ENCODE measurements around the gene SPTB.

SPTB gene

GRCh38 chr14:64844969-64845536, 34.7 kb downstream of the SPTB start:
- FAIRE-seq (no peak), DNase-seq (ENCODE audit: insufficient read length, low spot score) (no peak)
- no peak for TF ChIP-seq TAF1 (IDR thresholded peaks at IDR 0.05; ENCODE audit: low read depth, low read length)
- no peak for TF ChIP-seq PAX5 (IDR thresholded peaks at IDR 0.05; ENCODE audit: insufficient read depth, low read length, severe bottlenecking)
- TF ChIP-seq SPI1 (IDR thresholded peaks at IDR 0.05; ENCODE audit: low read depth, low read length), result no peak
- TF ChIP-seq POU2F2 (IDR thresholded peaks at IDR 0.05; ENCODE audit: low read depth, low read length), result no peak
- TF ChIP-seq POLR2AphosphoS5 (IDR thresholded peaks at IDR 0.05; ENCODE audit: low read depth, low read length), result no peak
- no peak for TF ChIP-seq POLR2A (IDR thresholded peaks at IDR 0.05; ENCODE audit: low read depth, low read length)

DNA sequence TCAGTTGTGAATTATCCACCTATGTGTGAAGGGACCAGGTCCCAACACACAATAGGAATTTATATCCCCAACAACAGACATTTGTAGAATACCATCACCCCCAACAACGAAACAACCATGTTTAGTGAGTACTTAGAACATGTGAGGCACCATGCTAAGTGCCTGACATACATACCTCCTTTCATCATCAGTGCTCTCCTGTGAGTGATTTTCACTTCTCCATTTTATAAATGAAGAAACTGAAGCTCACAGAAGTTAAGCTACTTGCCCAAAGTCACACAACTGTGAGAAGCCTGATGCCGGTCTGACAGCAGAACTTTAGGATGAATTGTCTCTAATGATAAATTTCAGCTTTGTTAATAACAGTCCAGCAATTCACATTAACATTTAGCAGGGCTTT, 35.4 kb downstream of the SPTB start:
- no peak for TF ChIP-seq POLR2AphosphoS5 (IDR thresholded peaks at IDR 0.05; ENCODE audit: low read depth, low read length)
- peak; percentile 97 for TF ChIP-seq SPI1 (IDR thresholded peaks at IDR 0.05; ENCODE audit: low read depth, low read length)
- peak; percentile 80 for FAIRE-seq
- no peak for DNase-seq (ENCODE audit: insufficient read length, low spot score)

- DNase-seq (ENCODE audit: insufficient read length, low spot score), result no peak
- no peak for FAIRE-seq
Measured at GRCh38 chr14:64843548-64843947, 36.2 kb downstream of the SPTB start.

GRCh38 chr14:64841772-64842750, 37.6 kb downstream of the SPTB start:
- FAIRE-seq, result no peak
- no peak for TF ChIP-seq POLR2A (IDR thresholded peaks at IDR 0.05; ENCODE audit: low read depth, low read length)
- no peak for TF ChIP-seq POLR2AphosphoS5 (IDR thresholded peaks at IDR 0.05; ENCODE audit: low read depth, low read length)
- TF ChIP-seq SPI1 (IDR thresholded peaks at IDR 0.05; ENCODE audit: low read depth, low read length), result no peak
- TF ChIP-seq POU2F2 (IDR thresholded peaks at IDR 0.05; ENCODE audit: low read depth, low read length), result no peak
- TF ChIP-seq PAX5 (IDR thresholded peaks at IDR 0.05; ENCODE audit: insufficient read depth, low read length, severe bottlenecking), result no peak
- no peak for TF ChIP-seq TAF1 (IDR thresholded peaks at IDR 0.05; ENCODE audit: low read depth, low read length)
- DNase-seq (ENCODE audit: insufficient read length, low spot score), result no peak

More at GRCh38 chr14:64843548-64843947, 36.2 kb downstream of the SPTB start:
- no peak for TF ChIP-seq SPI1 (IDR thresholded peaks at IDR 0.05; ENCODE audit: low read depth, low read length)
- no peak for TF ChIP-seq PAX5 (IDR thresholded peaks at IDR 0.05; ENCODE audit: insufficient read depth, low read length, severe bottlenecking)
- no peak for TF ChIP-seq POLR2A (IDR thresholded peaks at IDR 0.05; ENCODE audit: low read depth, low read length)
- no peak for TF ChIP-seq TAF1 (IDR thresholded peaks at IDR 0.05; ENCODE audit: low read depth, low read length)
- TF ChIP-seq POU2F2 (IDR thresholded peaks at IDR 0.05; ENCODE audit: low read depth, low read length), result no peak
- TF ChIP-seq POLR2AphosphoS5 (IDR thresholded peaks at IDR 0.05; ENCODE audit: low read depth, low read length), result no peak

- DNase-seq (ENCODE audit: insufficient read length, low spot score) (no peak), FAIRE-seq (no peak)
- TF ChIP-seq POU2F2 (IDR thresholded peaks at IDR 0.05; ENCODE audit: low read depth, low read length) (no peak), TAF1 (IDR thresholded peaks at IDR 0.05; ENCODE audit: low read depth, low read length) (no peak), PAX5 (IDR thresholded peaks at IDR 0.05; ENCODE audit: insufficient read depth, low read length, severe bottlenecking) (no peak)
Measured at GRCh38 chr14:64841121-64841651, 38.5 kb downstream of the SPTB start.

DNA sequence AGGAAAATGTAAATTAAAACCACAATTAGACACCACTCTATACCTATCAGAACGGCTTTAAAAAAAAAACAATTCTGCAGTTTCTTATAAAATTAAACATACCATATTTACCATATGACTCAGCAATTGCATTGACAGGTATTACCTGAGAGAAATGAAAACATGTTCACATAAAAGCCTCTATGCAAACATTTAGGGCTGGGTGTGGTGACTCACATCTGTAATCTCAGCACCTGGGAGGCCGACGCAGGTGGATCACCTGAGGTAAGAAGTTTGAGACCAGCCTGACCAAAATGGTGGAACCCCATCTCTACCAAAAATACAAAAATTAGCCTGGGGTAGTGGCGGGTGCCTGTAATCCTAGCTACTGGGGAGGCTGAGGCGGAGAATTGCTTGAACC, 41.1 kb downstream of the SPTB start:
- DNase-seq (ENCODE audit: insufficient read length, low spot score), result no peak
- no peak for FAIRE-seq
- TF ChIP-seq PAX5 (IDR thresholded peaks at IDR 0.05; ENCODE audit: insufficient read depth, low read length, severe bottlenecking), result no peak
- no peak for TF ChIP-seq POLR2AphosphoS5 (IDR thresholded peaks at IDR 0.05; ENCODE audit: low read depth, low read length)
- TF ChIP-seq POLR2A (IDR thresholded peaks at IDR 0.05; ENCODE audit: low read depth, low read length), result no peak
- no peak for TF ChIP-seq POU2F2 (IDR thresholded peaks at IDR 0.05; ENCODE audit: low read depth, low read length)
- no peak for TF ChIP-seq SPI1 (IDR thresholded peaks at IDR 0.05; ENCODE audit: low read depth, low read length)
- TF ChIP-seq TAF1 (IDR thresholded peaks at IDR 0.05; ENCODE audit: low read depth, low read length), result no peak

DNA sequence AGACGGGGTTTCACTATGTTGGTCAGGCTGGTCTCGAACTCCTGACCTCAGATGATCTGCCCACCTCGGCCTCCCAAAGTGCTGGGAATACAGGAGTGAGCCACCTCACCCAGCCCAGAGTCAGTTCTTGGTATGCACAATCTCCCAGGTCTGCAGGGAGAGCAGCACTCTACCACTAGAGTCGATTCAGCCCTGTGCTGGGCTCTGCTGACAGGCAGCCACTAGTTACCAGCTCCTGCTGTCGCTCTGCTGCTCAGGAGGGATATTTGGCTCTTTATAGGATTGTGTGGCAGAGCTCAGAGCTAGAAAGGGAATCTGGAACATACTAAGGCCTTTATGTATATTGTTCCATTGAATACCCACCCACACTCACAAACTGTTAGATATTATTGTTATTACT, 44.3 kb downstream of the SPTB start:
- FAIRE-seq, result no peak
- DNase-seq (ENCODE audit: insufficient read length, low spot score), result no peak
- TF ChIP-seq TAF1 (IDR thresholded peaks at IDR 0.05; ENCODE audit: low read depth, low read length) (no peak), POLR2AphosphoS5 (IDR thresholded peaks at IDR 0.05; ENCODE audit: low read depth, low read length) (no peak), PAX5 (IDR thresholded peaks at IDR 0.05; ENCODE audit: insufficient read depth, low read length, severe bottlenecking) (no peak), POLR2A (IDR thresholded peaks at IDR 0.05; ENCODE audit: low read depth, low read length) (no peak), POU2F2 (IDR thresholded peaks at IDR 0.05; ENCODE audit: low read depth, low read length) (no peak), SPI1 (IDR thresholded peaks at IDR 0.05; ENCODE audit: low read depth, low read length) (no peak)

DNA sequence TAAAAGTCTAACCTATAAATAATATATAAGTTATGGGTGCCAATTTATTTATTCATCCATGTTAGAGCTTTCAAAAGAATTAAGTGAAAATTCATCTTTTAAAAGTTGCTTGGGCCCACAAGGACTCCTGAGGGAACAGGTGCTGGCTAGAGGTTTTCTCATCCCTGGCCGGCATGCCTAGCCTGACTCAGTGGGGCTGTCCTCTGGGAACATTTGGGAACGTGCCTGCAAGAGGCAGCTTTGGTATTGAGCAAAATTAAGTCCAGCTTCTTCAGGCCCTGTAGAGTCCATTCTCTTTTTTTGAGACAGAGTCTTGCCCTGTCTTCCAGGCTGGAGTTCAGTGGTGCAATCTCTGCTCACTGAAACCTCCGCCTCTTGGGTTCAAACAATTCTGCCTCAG, 44.7 kb downstream of the SPTB start:
- FAIRE-seq, result no peak
- DNase-seq (ENCODE audit: insufficient read length, low spot score), result no peak

DNA sequence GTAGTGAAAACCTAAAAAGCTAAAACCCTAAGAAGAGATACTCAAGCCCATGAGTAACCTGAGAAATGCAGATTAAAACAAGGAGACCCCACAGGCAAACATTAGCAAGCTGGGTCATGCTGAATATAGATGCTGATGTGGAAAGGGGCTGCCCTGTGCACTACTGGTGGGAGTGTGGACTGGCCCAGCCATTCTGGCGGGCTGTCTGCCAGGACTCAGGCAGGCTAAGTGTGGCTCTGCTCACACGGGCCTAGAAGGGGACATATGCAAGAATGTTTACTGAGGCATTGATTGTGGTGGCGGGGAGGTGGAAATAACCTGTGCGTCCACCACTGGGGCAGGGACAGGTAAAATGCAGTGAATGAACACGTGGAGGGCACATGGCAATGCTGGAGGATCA, 48.3 kb downstream of the SPTB start:
- FAIRE-seq (no peak), DNase-seq (ENCODE audit: insufficient read length, low spot score) (no peak)
- TF ChIP-seq SPI1 (IDR thresholded peaks at IDR 0.05; ENCODE audit: low read depth, low read length), result no peak
- TF ChIP-seq PAX5 (IDR thresholded peaks at IDR 0.05; ENCODE audit: insufficient read depth, low read length, severe bottlenecking), result no peak
- no peak for TF ChIP-seq POU2F2 (IDR thresholded peaks at IDR 0.05; ENCODE audit: low read depth, low read length)
- no peak for TF ChIP-seq TAF1 (IDR thresholded peaks at IDR 0.05; ENCODE audit: low read depth, low read length)
- TF ChIP-seq POLR2AphosphoS5 (IDR thresholded peaks at IDR 0.05; ENCODE audit: low read depth, low read length), result no peak
- no peak for TF ChIP-seq POLR2A (IDR thresholded peaks at IDR 0.05; ENCODE audit: low read depth, low read length)

More for the DNA sequence above, 44.7 kb downstream of the SPTB start:
- no peak for TF ChIP-seq POLR2AphosphoS5 (IDR thresholded peaks at IDR 0.05; ENCODE audit: low read depth, low read length)
- no peak for TF ChIP-seq PAX5 (IDR thresholded peaks at IDR 0.05; ENCODE audit: insufficient read depth, low read length, severe bottlenecking)
- TF ChIP-seq POLR2A (IDR thresholded peaks at IDR 0.05; ENCODE audit: low read depth, low read length), result no peak
- TF ChIP-seq TAF1 (IDR thresholded peaks at IDR 0.05; ENCODE audit: low read depth, low read length), result no peak
- TF ChIP-seq SPI1 (IDR thresholded peaks at IDR 0.05; ENCODE audit: low read depth, low read length), result no peak
- no peak for TF ChIP-seq POU2F2 (IDR thresholded peaks at IDR 0.05; ENCODE audit: low read depth, low read length)
